HG03565 (cell line): ENCODE results near the gene TADA3.

Experiments
- ATAC-seq: cut with Tn5 transposase; IDR thresholded peaks from one replicate; pipeline ENCODE4 v1.9.1; 2021; ENCODE audit warnings: mild to moderate bottlenecking, moderate library complexity; ENCODE audit not compliant: unreplicated experiment

TADA3 gene

GRCh38 chr3:9765865-9766264, 26.4 kb downstream of the TADA3 start:
- ATAC-seq: no peak

GRCh38 chr3:9762871-9763270, 29.4 kb downstream of the TADA3 start:
- ATAC-seq: no peak

DNA sequence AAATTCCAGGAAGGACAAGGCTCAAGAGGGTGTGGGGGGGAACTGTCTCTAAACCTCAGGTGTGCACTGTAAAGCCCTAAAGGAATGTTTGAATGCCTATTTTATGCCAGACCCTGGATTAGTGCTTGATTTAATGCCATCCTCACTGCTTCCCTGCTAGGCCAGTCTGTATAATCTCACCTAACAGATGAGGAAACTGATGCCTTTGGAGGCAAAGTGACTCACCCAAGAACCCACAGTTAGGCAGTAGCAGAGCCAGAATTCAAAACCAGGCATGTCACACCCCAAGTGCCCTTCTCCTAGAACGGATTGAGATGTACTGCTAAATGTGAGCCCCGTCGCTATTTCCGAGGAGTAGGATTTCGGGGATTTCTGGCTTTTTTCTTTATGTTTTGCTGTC, 30.4 kb downstream of the TADA3 start:
- ATAC-seq: no peak

- ATAC-seq: no peak
Observed at GRCh38 chr3:9760779-9761505, 31.3 kb downstream of the TADA3 start.

GRCh38 chr3:9757427-9757826, 34.8 kb downstream of the TADA3 start:
- no peak for ATAC-seq

- ATAC-seq: no peak
Observed at GRCh38 chr3:9754678-9755077, 37.6 kb downstream of the TADA3 start.

- ATAC-seq: no peak
Observed at GRCh38 chr3:9750556-9751411, 41.5 kb downstream of the TADA3 start.

- peak; percentile 82 for ATAC-seq
Observed at GRCh38 chr3:9749645-9750555, 42.4 kb downstream of the TADA3 start, which contains the start of gene OGG1. Gene OGG1 (plus strand): TSS chr3:9749952. CDS start chr3:9750287, 335 bp downstream.

DNA sequence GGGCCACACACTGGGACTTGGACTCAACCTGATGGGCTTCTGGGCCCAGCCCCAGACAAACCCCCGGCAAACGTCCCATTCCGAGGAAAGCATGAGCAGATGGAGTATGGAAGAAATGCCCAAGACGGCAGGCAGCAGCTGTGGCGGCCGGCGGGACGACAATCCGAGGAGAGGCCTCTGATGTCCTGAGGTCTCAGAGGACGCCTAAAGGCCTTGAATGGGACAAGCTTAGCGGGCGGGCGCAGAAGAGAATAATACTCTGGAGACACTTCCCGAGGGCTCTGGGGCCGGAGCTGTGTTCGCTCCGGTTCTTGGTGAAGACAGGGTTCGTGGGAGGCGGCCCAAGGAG, 43.0 kb downstream of the TADA3 start:
- ATAC-seq: no peak

GRCh38 chr3:9748031-9748430, 44.2 kb downstream of the TADA3 start:
- no peak for ATAC-seq

DNA sequence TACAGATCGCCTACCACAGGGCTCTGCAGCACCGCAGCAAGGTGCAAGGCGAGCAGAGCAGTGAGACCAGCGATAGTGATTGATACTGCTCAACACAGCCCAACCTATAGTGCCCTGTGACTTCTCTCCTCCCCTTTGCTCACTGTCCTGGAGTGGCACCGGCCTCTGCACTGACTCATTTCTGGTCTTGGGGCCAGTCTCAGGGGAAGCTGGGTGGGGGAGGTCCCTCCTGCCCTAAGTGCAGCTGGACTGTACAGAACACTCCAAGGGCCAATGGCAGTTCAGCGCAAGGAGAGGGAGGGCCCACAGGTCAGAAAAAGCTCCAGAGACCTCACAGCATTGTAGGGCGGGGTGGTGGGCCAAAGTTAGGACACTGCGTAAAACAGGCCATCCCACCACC, 45.0 kb downstream of the TADA3 start:
- no peak for ATAC-seq

- ATAC-seq: no peak
Observed at GRCh38 chr3:9746330-9746729, 45.9 kb downstream of the TADA3 start.

DNA sequence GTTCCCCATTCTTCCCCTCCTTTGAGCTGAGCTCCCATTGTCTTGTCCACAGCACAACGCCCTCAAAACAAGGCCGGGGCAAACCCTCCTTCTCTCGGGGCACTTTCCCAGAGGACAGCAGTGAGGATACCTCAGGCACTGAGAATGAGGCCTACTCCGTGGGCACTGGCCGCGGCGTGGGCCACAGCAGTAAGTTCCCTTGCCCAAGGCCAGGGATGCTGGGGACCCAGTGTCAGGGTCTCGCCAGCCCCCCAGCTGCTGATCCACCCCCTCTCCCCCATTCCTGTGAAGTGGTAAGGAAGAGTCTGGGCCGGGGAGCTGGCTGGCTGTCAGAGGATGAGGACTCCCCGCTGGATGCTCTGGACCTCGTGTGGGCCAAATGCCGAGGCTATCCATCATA, 46.8 kb downstream of the TADA3 start:
- no peak for ATAC-seq

GRCh38 chr3:9744162-9744561, 48.1 kb downstream of the TADA3 start:
- no peak for ATAC-seq

GRCh38 chr3:9743548-9743947, 48.7 kb downstream of the TADA3 start:
- no peak for ATAC-seq

DNA sequence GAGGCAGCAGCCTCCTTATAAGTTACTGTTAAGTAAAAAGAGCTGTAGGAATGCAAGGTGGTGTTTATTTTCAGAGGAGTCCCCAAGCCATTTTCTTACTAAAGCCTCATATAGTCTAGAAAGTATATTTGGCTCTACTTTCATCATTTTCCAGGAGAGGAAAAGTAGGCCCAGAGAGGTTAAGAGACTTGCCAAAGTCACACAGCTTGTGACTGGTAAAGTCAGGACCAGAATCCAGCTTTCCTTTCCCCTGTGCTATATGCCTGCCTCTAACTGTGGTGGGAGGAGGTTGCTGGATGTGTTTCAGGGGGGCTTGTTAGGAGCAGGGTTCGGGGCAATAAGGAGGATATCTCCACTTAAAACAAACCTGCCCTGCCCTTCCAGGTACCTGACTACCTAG, 49.7 kb downstream of the TADA3 start:
- ATAC-seq: no peak

DNA sequence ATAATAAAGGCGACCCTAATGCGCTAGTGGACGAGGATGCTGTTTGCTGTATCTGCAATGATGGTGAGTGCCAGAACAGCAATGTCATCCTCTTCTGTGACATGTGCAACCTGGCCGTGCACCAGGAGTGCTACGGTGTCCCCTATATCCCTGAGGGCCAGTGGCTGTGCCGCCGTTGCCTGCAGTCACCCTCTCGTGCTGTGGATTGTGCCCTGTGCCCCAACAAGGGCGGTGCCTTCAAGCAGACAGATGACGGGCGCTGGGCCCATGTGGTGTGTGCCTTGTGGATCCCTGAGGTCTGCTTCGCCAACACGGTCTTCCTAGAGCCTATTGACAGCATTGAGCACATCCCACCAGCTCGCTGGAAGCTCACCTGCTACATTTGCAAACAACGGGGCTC, 53.1 kb downstream of the TADA3 start:
- no peak for ATAC-seq

- ATAC-seq: no peak
Observed at GRCh38 chr3:9736831-9737230, 55.4 kb downstream of the TADA3 start.

GRCh38 chr3:9732740-9733115, 59.5 kb downstream of the TADA3 start:
- ATAC-seq: no peak

GRCh38 chr3:9732080-9732739, 60.1 kb downstream of the TADA3 start:
- ATAC-seq: no peak
